Measurements from ENCODE around the gene USP22. TPM values are rescaled to one million over a fixed set of nuclear protein-coding genes. Genes with fewer than 3 reads are reported as not detected.

The USP22 gene
- polyA plus RNA-seq, 1 experiment = 288 TPM

GRCh38 chr17:21041741-21042457 is 912 bp downstream of the USP22 start:
- TF ChIP-seq CTCF (IDR thresholded peaks at IDR 0.05; ENCODE audit: low read depth, low read length) = no peak
- no peaks in the 10 kb centered on the region for H3K9me3 ChIP-seq (ENCODE audit: control insufficient read depth, insufficient read depth, low read length)
- DNase-seq (ENCODE audit: low read depth, low spot score) = no peak
- ChIA-PET CTCF (interaction anchor here (1.0 kb wide), 1 partner anchor 49 kb away, joined by 4 read pairs; no protein-coding TSS in a partner anchor), POLR2A (interaction anchor here (1.0 to 2.2 kb wide), 2 partner anchors 9 to 227 kb away, joined by 3 to 11 read pairs; no protein-coding TSS in a partner anchor)
- H3K4me3 ChIP-seq (ENCODE audit: low read depth, low read length) = peak overlapping the region; percentile 86
- peak overlapping the region; percentile 80 for H3K27ac ChIP-seq (ENCODE audit: low read depth, low read length)
- no peaks in the 10 kb centered on the region for H3K27me3 ChIP-seq (ENCODE audit: control insufficient read depth, insufficient read depth, low read length)

- ChIA-PET POLR2A (interaction anchor here (0.6 kb wide), 2 partner anchors 13 to 188 kb away, joined by 6 to 8 read pairs; no protein-coding TSS in a partner anchor), CTCF (interaction anchor here (0.6 to 1.3 kb wide), 3 partner anchors 9 to 31 kb away, joined by 3 to 4 read pairs (median 4); no protein-coding TSS in a partner anchor)
- peak overlapping the region; percentile 86 for H3K4me3 ChIP-seq (ENCODE audit: low read depth, low read length)
- H3K27ac ChIP-seq (ENCODE audit: low read depth, low read length) = no peak overlapping the region
- no peaks in the 10 kb centered on the region for H3K9me3 ChIP-seq (ENCODE audit: control insufficient read depth, insufficient read depth, low read length)
- peak; percentile 51 for TF ChIP-seq CTCF (IDR thresholded peaks at IDR 0.05; ENCODE audit: low read depth, low read length)
- no peaks in the 10 kb centered on the region for H3K27me3 ChIP-seq (ENCODE audit: control insufficient read depth, insufficient read depth, low read length)
- DNase-seq (ENCODE audit: low read depth, low spot score) = no peak
These were observed 2.8 kb downstream of the USP22 start for GRCh38 chr17:21039839-21040575.

- no peaks in the 10 kb centered on the region for H3K9me3 ChIP-seq (ENCODE audit: control insufficient read depth, insufficient read depth, low read length)
- no peak for DNase-seq (ENCODE audit: low read depth, low spot score)
- TF ChIP-seq CTCF (IDR thresholded peaks at IDR 0.05; ENCODE audit: low read depth, low read length) = no peak
- ChIA-PET CTCF (no interaction called here), POLR2A (interaction anchor here (1.3 kb wide), 1 partner anchor 18 kb away, joined by 6 read pairs; no protein-coding TSS in a partner anchor)
- no peak overlapping the region for H3K27ac ChIP-seq (ENCODE audit: low read depth, low read length)
- no peak overlapping the region for H3K4me3 ChIP-seq (ENCODE audit: low read depth, low read length)
- H3K27me3 ChIP-seq (ENCODE audit: control insufficient read depth, insufficient read depth, low read length) = no peaks in the 10 kb centered on the region
These were observed 5.6 kb downstream of the USP22 start for GRCh38 chr17:21037117-21037803.

- H3K27me3 ChIP-seq (ENCODE audit: control insufficient read depth, insufficient read depth, low read length) = no peaks in the 10 kb centered on the region
- no peak for DNase-seq (ENCODE audit: low read depth, low spot score)
- H3K27ac ChIP-seq (ENCODE audit: low read depth, low read length) = no peak overlapping the region
- POLR2A ChIA-PET = interaction anchor here (1.3 kb wide), 1 partner anchor 17 kb away, joined by 6 read pairs; no protein-coding TSS in a partner anchor
- no peak overlapping the region for H3K4me3 ChIP-seq (ENCODE audit: low read depth, low read length)
- H3K9me3 ChIP-seq (ENCODE audit: control insufficient read depth, insufficient read depth, low read length) = no peaks in the 10 kb centered on the region
- CTCF ChIA-PET = no interaction called here
- no peak for TF ChIP-seq CTCF (IDR thresholded peaks at IDR 0.05; ENCODE audit: low read depth, low read length)
These were observed 6.4 kb downstream of the USP22 start for GRCh38 chr17:21036361-21036881.
